H9 (cell line): ENCODE results near the gene HEATR5A. TPM values are rescaled to one million over a fixed set of nuclear protein-coding genes. Genes with fewer than 3 reads are reported as not detected.

Source experiments
- DNase-seq: peaks from one replicate; pipeline ENCODE4 v3.0.0-alpha.2; 2017
- H2AFZ ChIP-seq: one replicate; pipeline ENCODE4 v1.6.1; 2013; ENCODE audit warnings: mild to moderate bottlenecking, low read length, control low read depth, moderate library complexity
- H2AK5ac ChIP-seq: 2 replicates; pipeline ENCODE4 v1.6.1; 2013; ENCODE audit warnings: low read length, control low read depth, mixed read lengths; ENCODE audit not compliant: insufficient read length
- H2BK120ac ChIP-seq: one replicate; pipeline ENCODE4 v1.6.1; 2013; ENCODE audit warnings: low read depth, mild to moderate bottlenecking, low read length, control low read depth, inconsistent platforms; ENCODE audit not compliant: poor library complexity, severe bottlenecking
- H2BK12ac ChIP-seq: 2 replicates; pipeline ENCODE4 v1.6.1; 2013; ENCODE audit warnings: low read length, control low read depth, mixed read lengths, low read depth; ENCODE audit not compliant: insufficient read length
- H2BK15ac ChIP-seq: 2 replicates; pipeline ENCODE4 v1.6.1; 2013; ENCODE audit warnings: low read depth, low read length, control low read depth
- H2BK20ac ChIP-seq: one replicate; pipeline ENCODE4 v1.6.1; 2013; ENCODE audit warnings: low read depth, mild to moderate bottlenecking, low read length, control low read depth, inconsistent platforms; ENCODE audit not compliant: poor library complexity, severe bottlenecking
- H2BK5ac ChIP-seq: 2 replicates; pipeline ENCODE4 v1.6.1; 2013; ENCODE audit warnings: low read length, control low read depth, mixed read lengths; ENCODE audit not compliant: insufficient read length
- H3K14ac ChIP-seq: 2 replicates; pipeline ENCODE4 v1.6.1; 2013; ENCODE audit warnings: low read length, control low read depth; ENCODE audit not compliant: insufficient read depth
- H3K18ac ChIP-seq: 2 replicates; pipeline ENCODE4 v1.6.1; 2013; ENCODE audit warnings: low read depth, mild to moderate bottlenecking, mixed read lengths, low read length, control low read depth; ENCODE audit not compliant: insufficient read length
- H3K23ac ChIP-seq: 2 replicates; pipeline ENCODE4 v1.6.1; 2013; ENCODE audit warnings: low read length, control low read depth, mixed read lengths, low read depth; ENCODE audit not compliant: insufficient read length
- H3K23me2 ChIP-seq: 2 replicates; pipeline ENCODE4 v1.6.1; 2013; ENCODE audit warnings: low read depth, mild to moderate bottlenecking, mixed read lengths, low read length, control low read depth; ENCODE audit not compliant: insufficient read length, poor library complexity, severe bottlenecking
- H3K27ac ChIP-seq: 2 replicates; pipeline ENCODE4 v1.5.1; 2013; ENCODE audit warnings: low read length, control low read depth, mixed read lengths, low read depth; ENCODE audit not compliant: insufficient read length
- H3K27me3 ChIP-seq: 2 replicates; pipeline ENCODE4 v1.6.1; 2013; ENCODE audit warnings: low read length, control low read depth, inconsistent platforms; ENCODE audit not compliant: insufficient read depth
- H3K4ac ChIP-seq: 2 replicates; pipeline ENCODE4 v1.6.1; 2013; ENCODE audit warnings: low read depth, mild to moderate bottlenecking, control low read depth, inconsistent platforms, low read length, moderate library complexity
- H3K4me1 ChIP-seq: 2 replicates; pipeline ENCODE4 v1.6.1; 2013; ENCODE audit warnings: low read length, control low read depth, inconsistent platforms; ENCODE audit not compliant: insufficient read depth
- H3K4me2 ChIP-seq: 2 replicates; pipeline ENCODE4 v1.6.1; 2013; ENCODE audit warnings: low read length, control low read depth, mixed read lengths; ENCODE audit not compliant: insufficient read length, insufficient read depth
- H3K56ac ChIP-seq: 2 replicates; pipeline ENCODE4 v1.6.1; 2013; ENCODE audit warnings: low read depth, mild to moderate bottlenecking, mixed read lengths, low read length, control low read depth; ENCODE audit not compliant: insufficient read length
- H3K79me1 ChIP-seq: 2 replicates; pipeline ENCODE4 v1.6.1; 2013; ENCODE audit warnings: low read depth, mild to moderate bottlenecking, moderate library complexity, low read length, control low read depth, inconsistent platforms; ENCODE audit not compliant: insufficient read depth, poor library complexity, severe bottlenecking
- H3K79me2 ChIP-seq: 2 replicates; pipeline ENCODE4 v1.6.1; 2013; ENCODE audit warnings: low read length, control low read depth, inconsistent platforms; ENCODE audit not compliant: insufficient read depth
- H3K9ac ChIP-seq: 2 replicates; pipeline ENCODE4 v1.6.1; 2013; ENCODE audit warnings: low read length, control low read depth, mixed read lengths; ENCODE audit not compliant: insufficient read length; ENCODE audit errors: extremely low read depth
- H3K9me3 ChIP-seq: one replicate; pipeline ENCODE4 v1.6.1; 2013; ENCODE audit warnings: low read depth, low read length, inconsistent platforms; ENCODE audit not compliant: control insufficient read depth
- H3T11ph ChIP-seq: one replicate; pipeline ENCODE4 v1.6.1; 2013; ENCODE audit warnings: mild to moderate bottlenecking, low read length, control low read depth, inconsistent platforms
- H4K20me1 ChIP-seq: one replicate; pipeline ENCODE4 v1.6.1; 2013; ENCODE audit not compliant: control insufficient read depth, insufficient read length, insufficient read depth
- H4K5ac ChIP-seq: 2 replicates; pipeline ENCODE4 v1.6.1; 2013; ENCODE audit warnings: low read depth, mild to moderate bottlenecking, mixed read lengths, low read length, control low read depth; ENCODE audit not compliant: insufficient read length
- H4K8ac ChIP-seq: replicated peaks from 2 replicates; pipeline ENCODE4 v1.6.1; 2013; ENCODE audit warnings: low read length, control low read depth, mixed read lengths, low read depth; ENCODE audit not compliant: insufficient read length
- H4K91ac ChIP-seq: 2 replicates; pipeline ENCODE4 v1.6.1; 2013; ENCODE audit warnings: low read depth, mild to moderate bottlenecking, moderate library complexity, mixed read lengths, low read length, control low read depth; ENCODE audit not compliant: insufficient read length
- H3K27ac Mint-ChIP-seq, 3 experiments: 2 replicates in 2 of 3; 3 replicates in 1 of 3; pipeline ENCODE4 v1.8.0; 2020 to 2021; ENCODE audit warnings: mixed read lengths in 3 of 3, mild to moderate bottlenecking in 1 of 3, moderate library complexity in 1 of 3
- H3K27me3 Mint-ChIP-seq: 2 replicates; pipeline ENCODE4 v1.8.0; 2021; ENCODE audit warnings: low read depth, mild to moderate bottlenecking, moderate library complexity, mixed read lengths
- H3K36me3 Mint-ChIP-seq, 3 experiments: 2 replicates in 2 of 3; 3 replicates in 1 of 3; pipeline ENCODE4 v1.8.0; 2020 to 2021; ENCODE audit warnings: low read depth in 3 of 3, mixed read lengths in 3 of 3; ENCODE audit not compliant: insufficient read depth in 1 of 3
- H3K4me1 Mint-ChIP-seq, 2 experiments: 2 replicates each; pipeline ENCODE4 v1.8.0; 2020; ENCODE audit warnings: mixed read lengths in 2 of 2
- H3K4me3 Mint-ChIP-seq, 2 experiments: 2 replicates in 1 of 2; 3 replicates in 1 of 2; pipeline ENCODE4 v1.8.0; 2020 to 2021; ENCODE audit warnings: mild to moderate bottlenecking in 2 of 2, mixed read lengths in 2 of 2, moderate library complexity in 1 of 2
- H3K9me3 Mint-ChIP-seq, 2 experiments: 2 replicates in 1 of 2; 3 replicates in 1 of 2; pipeline ENCODE4 v1.8.0; 2020; ENCODE audit warnings: mild to moderate bottlenecking in 2 of 2, mixed read lengths in 2 of 2, moderate library complexity in 1 of 2
- total RNA-seq: library from RNA; stranded (reverse); gene quantifications from 2 replicates; pipeline ENCODE4 v1.2.1, GENCODE V29; 2021
- TF ChIP-seq, protein P1 (sequence below): fragments of 200-600 bp; sonication (generic); conservative IDR thresholded peaks from 3 replicates; pipeline ENCODE4 v1.8.0; 2021; ENCODE audit warnings: antibody characterized with exemption, mild to moderate bottlenecking

Gene HEATR5A
- total RNA-seq, 1 experiment from 2014 or later: 21.2 TPM

DNA sequence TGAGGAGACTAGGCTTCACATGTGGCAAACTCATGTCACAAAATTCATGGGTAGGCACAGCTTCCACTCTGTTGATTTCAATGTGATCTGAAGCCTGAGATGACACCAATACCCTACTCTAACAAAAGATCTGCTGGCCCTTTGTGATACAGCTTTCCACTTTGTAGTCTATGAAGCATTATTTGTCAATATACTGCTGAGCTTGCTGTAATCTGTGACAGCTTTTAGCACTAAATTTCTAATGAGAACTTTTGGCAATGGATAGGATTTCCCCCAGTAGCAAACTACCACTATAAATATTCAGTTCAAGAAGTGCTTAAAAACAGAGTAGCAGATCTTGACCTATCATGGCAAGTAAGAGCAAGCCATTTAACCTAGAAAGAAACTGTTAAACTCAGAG is 5.6 kb upstream of the HEATR5A start:
- Histone ChIP-seq H3K27me3 (no peaks in the 10 kb centered on the region), H4K5ac (no peak overlapping the region), H4K8ac (no peak overlapping the region), H2AFZ (no peak overlapping the region), H2BK5ac (no peak overlapping the region), H3K4me1 (no peaks in the 10 kb centered on the region), H3K79me1 (no peaks in the 10 kb centered on the region), H4K20me1 (no peaks in the 10 kb centered on the region), H3K18ac (no peak overlapping the region), H3K23me2 (no peaks in the 10 kb centered on the region), H2AK5ac (no peak overlapping the region), H2BK12ac (no peak overlapping the region), H3K27ac (no peak overlapping the region), H3K9me3 (no peaks in the 10 kb centered on the region), H3K14ac (no peak overlapping the region), H3K4me2 (no peak overlapping the region), H3T11ph (no peak overlapping the region), H3K9ac (no peak overlapping the region), H2BK15ac (no peak overlapping the region), H3K79me2 (no peaks in the 10 kb centered on the region), H3K23ac (no peak overlapping the region), H3K4ac (no peak overlapping the region), H3K56ac (no peak overlapping the region), H2BK20ac (no peak overlapping the region), H2BK120ac (no peak overlapping the region), H4K91ac (no peak overlapping the region)
- H3K27me3 Mint-ChIP-seq: no peaks in the 10 kb centered on the region
- H3K36me3 Mint-ChIP-seq: no peaks in the 10 kb centered on the region
- peaks cover 13 to 14% of the 10 kb centered on the region in 2 experiments for H3K4me1 Mint-ChIP-seq
- no peak overlapping the region for H3K27ac Mint-ChIP-seq
- H3K9me3 Mint-ChIP-seq: no peaks in the 10 kb centered on the region
- no peak for DNase-seq
- TF ChIP-seq, protein P1, sequence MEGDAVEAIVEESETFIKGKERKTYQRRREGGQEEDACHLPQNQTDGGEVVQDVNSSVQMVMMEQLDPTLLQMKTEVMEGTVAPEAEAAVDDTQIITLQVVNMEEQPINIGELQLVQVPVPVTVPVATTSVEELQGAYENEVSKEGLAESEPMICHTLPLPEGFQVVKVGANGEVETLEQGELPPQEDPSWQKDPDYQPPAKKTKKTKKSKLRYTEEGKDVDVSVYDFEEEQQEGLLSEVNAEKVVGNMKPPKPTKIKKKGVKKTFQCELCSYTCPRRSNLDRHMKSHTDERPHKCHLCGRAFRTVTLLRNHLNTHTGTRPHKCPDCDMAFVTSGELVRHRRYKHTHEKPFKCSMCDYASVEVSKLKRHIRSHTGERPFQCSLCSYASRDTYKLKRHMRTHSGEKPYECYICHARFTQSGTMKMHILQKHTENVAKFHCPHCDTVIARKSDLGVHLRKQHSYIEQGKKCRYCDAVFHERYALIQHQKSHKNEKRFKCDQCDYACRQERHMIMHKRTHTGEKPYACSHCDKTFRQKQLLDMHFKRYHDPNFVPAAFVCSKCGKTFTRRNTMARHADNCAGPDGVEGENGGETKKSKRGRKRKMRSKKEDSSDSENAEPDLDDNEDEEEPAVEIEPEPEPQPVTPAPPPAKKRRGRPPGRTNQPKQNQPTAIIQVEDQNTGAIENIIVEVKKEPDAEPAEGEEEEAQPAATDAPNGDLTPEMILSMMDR: no peak
- no peak overlapping the region for H3K4me3 Mint-ChIP-seq
